Embryonic facial prominence (tissue), 1 donor: ENCODE data around the gene CNTROB.
A peak's percentile ranks its signal among the peaks of the same experiment; 100 is the strongest.

Experiments
- DNase-seq: peaks from one replicate; pipeline ENCODE4 v3.0.0-alpha.2; 2016; ENCODE audit errors: extremely low spot score

The CNTROB gene

GRCh38 chr17:7988750-7989178 lies 56.8 kb downstream of the CNTROB start:
- peak; percentile 67 for DNase-seq

DNA sequence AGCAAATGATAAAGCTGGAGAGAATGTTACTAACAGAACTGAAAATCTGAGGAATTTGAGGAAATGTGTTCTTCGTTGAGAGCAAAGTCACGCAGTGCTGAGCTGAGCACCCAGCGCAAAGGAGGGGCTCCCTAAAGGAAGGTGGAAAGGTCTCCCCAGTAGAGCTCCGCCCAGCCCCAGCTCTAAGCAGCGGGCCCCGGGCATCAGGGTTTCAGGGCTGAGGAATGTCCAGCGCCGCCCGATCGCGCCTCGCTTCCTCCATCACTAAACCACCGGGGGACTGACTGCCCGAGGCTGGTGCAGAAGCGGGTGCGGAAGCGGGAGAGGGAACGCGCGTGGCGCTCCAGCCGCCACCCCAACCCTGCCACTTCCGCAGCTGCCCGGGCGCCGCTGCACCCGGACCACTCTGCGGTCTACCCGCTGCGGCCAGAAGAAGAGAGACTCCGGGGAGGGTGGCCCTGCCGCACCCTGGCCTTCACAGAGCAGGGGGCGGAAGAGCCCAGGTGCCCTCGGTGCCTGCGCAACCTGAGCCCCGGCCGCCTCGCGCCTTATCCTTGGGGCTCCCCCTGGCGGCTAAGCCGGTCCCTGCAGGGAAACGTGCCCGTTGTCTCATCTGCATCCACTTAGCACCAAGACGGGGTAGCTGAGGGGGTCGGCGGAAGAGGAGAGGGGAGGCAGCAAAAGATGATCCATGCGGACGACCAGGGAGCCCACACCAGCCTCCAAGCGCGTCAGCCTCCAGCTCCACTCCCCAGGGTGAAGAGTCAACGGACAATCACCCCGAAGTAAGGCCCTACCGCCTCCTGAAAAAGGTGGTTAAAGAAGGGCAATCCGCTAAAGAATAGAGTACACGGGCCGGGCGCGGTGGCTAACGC lies 58.0 kb downstream of the CNTROB start:
- DNase-seq, result peak; percentile 43

- no peak for DNase-seq
Observed at GRCh38 chr17:7992516-7992915, 60.5 kb downstream of the CNTROB start.

GRCh38 chr17:7992924-7993323 lies 60.9 kb downstream of the CNTROB start:
- no peak for DNase-seq

GRCh38 chr17:7993972-7994589 lies 62.1 kb downstream of the CNTROB start:
- no peak for DNase-seq

DNA sequence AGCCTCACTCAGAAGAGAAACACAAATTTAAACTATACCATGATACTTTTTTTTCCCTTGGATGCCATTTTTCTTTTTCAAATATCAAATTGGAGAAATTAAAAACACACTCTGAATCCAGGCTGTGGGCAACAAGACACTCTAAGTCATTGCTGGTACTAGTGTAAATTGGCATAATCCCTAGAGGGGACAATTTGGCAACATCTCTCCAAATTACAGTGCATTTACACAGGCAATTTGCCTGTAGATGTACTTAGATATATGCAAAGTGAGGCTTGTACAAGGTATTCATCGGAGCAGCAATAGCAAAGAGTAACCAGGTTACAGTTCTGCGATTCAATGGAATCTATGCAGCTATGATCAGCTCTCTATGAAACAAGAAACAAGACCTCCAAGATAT lies 63.7 kb downstream of the CNTROB start:
- no peak for DNase-seq

- no peak for DNase-seq
Observed at GRCh38 chr17:7997186-7997585, 65.2 kb downstream of the CNTROB start.
